KOPT-K1 (cell line): ENCODE results near the gene ZDHHC8.

Source experiments
- H3K27ac ChIP-seq: fragments of 200-600 bp; sonication (generic); 2 replicates; pipeline ENCODE4 v1.5.1; 2016; ENCODE audit warnings: antibody characterized with exemption, mild to moderate bottlenecking, low read depth, low read length; ENCODE audit not compliant: poor library complexity, severe bottlenecking
- H3K36me3 ChIP-seq: fragments of 200-600 bp; sonication (generic); 2 replicates; pipeline ENCODE4 v1.5.1; 2017; ENCODE audit warnings: antibody characterized with exemption, mild to moderate bottlenecking, low read length, moderate library complexity; ENCODE audit not compliant: insufficient read depth
- H3K9me3 ChIP-seq: fragments of 200-600 bp; sonication (generic); 2 replicates; pipeline ENCODE4 v1.5.1; 2017; ENCODE audit warnings: antibody characterized with exemption, low read length, mild to moderate bottlenecking; ENCODE audit not compliant: insufficient read depth, poor library complexity, severe bottlenecking

Gene ZDHHC8

DNA sequence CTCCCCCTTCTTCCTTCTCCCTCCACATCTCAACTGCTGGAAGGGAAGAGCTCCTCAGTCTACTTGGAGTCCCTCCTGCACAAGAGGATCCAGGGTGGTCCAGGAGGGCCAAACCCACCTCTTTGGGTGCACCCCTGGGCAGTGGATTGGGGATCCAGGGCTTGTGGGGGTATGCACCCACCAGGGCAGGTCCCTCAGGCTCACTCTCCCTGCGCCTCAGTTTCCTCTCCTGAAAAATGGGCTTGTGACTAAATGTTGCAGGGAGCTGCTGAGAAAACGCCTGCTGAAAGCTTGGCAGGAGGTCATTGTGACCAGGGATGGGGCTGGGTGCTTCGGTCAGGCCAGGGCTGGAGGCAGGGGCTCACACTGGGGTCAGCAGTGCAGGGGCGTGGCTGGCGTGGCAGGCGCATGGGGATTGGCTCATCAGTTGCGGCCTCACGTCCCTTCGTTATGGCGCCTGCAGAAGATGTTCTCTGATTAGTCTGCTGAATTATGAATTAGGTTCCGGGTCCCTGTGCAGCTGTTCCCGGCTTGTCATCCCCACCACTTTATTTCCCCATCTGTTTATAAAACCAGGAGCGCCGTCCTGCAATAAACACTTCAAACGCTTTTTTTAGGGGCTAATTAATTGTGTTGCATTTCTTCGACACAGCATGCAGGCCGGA, 44.9 kb downstream of the ZDHHC8 start:
- no peak overlapping the region for H3K27ac ChIP-seq
- H3K36me3 ChIP-seq: no peaks in the 10 kb centered on the region
- no peaks in the 10 kb centered on the region for H3K9me3 ChIP-seq

DNA sequence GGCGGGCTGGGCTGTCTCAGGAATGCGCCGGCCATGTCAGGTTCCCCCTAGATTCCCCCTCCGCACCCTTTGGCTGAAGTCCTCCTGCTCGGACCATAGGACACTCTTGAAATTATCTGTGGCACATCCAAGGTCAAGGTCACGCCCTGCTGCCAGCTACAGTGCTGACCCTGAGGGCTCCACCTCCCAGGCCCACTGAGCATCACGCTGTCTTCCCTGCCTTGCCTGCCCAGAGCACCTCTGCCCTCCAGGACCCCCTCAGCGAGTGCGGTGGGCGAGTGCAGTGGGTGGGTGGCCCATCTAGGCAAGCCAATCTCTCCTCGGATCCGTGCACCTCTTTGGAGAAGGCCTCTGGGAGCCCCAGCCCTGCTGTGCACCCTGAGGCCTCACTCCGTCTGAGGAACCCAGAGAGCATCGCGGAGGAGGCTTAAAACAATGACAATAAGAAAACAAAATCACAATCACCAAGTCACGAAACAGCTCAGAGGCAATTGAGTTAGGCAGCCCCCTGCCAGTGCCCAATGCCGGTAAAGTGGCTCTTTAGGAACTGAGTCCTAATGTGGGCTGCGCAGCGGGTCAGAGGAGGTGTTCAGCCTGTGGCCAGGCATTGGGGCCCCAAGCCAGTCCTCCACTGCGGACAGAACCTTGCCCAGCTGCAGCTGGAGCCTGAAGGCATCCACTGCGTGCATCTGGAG, 45.8 kb downstream of the ZDHHC8 start:
- no peaks in the 10 kb centered on the region for H3K36me3 ChIP-seq
- no peaks in the 10 kb centered on the region for H3K9me3 ChIP-seq
- H3K27ac ChIP-seq: no peak overlapping the region

DNA sequence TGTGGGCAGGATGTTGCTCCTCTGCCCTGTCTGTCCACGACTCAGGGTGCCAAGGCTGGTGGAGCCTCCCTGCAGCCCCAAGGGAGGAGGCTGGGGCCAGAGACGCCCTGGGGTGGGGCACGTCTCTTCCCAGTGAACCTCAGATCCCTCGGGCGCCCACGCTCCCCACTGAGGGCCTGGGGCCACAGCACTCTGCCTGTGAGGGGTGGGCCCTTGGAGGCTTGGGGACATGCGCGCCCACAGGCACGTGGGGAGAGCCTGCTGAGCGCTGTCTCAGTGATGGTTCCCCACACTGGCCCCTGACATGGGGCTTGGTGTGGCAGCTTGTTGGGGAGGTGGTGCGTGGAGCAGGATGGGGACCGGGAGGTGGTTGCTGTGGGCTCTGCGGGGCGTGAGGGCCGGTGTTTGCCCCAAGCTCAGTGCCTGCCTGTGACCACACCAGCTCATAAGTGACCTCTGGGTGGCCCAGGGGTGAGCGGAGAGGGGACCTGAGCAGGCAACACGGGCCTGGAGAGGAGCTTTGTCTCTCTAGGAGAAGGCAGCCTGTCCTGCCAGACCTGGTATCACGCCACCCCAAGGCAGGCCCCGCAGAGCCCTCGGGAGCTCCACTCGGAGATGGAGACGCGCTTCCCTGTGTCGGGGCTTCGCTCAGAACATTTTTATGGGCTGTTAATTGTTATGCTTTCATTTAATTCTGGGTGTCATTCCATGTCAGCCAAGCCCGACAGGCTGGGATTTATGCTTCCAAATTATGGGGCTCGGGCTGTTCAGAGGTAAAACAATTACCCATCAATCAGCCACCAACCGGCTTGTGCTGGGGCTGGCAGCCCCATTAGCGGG, 46.7 kb downstream of the ZDHHC8 start:
- Histone ChIP-seq H3K9me3 (no peaks in the 10 kb centered on the region), H3K36me3 (no peaks in the 10 kb centered on the region), H3K27ac (no peak overlapping the region)

DNA sequence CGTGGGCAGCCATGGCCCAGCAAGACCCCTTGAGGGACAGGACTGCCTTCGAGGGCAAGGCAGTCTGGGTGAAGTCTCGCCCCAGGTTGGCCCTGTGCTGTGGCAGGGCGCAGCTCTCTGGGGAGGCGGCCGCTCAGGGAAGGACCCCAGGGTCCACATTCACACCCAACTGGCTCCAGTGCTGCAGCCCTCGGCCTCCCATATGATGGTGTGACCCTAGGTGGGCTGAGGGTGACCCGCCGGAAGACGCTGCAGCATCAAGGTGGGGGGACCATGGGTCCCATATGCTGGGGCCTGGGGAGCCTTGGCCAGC, 47.3 kb downstream of the ZDHHC8 start:
- no peak overlapping the region for H3K27ac ChIP-seq

DNA sequence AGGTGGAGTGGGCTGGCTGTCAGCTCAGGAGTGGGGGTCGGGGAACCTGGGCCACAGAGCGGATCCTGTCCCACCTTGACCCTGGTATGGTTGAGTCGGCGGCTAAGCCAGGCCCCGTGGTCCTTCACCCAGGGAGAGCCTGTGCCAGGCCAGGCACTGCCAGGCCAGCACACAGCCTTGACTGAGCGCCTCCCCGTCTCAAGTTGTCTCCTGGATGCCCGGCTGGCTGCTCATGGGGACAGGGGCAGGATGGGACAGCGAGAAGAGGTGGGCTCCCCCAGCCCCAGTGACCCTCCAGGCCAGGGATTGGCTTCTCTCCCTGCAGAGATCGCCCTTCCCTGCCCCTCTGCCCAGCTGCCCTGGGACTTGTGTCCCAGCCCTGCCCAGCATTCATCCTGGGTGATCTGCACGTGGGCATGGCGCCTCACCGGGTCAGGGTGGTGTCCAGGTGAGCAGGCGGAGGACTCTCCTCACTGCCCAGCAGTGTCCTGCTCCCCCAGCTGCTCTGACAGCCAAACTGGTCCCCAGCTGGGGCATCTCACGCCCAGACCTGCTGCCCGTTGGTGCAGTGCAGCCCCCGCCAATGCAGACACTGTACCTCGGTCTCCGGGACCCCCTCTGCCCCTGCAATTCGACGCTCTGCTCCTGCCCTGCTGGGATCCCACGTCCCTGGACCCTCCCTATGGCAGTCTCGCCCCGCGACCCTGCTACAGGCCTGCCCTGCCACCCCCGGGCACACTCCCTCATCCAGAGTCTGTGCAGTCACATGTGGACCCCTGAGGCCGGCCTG, 48.0 kb downstream of the ZDHHC8 start:
- H3K36me3 ChIP-seq: no peaks in the 10 kb centered on the region
- no peak overlapping the region for H3K27ac ChIP-seq

More for the DNA sequence above, 47.3 kb downstream of the ZDHHC8 start:
- H3K36me3 ChIP-seq: no peaks in the 10 kb centered on the region
- H3K9me3 ChIP-seq: no peaks in the 10 kb centered on the region

DNA sequence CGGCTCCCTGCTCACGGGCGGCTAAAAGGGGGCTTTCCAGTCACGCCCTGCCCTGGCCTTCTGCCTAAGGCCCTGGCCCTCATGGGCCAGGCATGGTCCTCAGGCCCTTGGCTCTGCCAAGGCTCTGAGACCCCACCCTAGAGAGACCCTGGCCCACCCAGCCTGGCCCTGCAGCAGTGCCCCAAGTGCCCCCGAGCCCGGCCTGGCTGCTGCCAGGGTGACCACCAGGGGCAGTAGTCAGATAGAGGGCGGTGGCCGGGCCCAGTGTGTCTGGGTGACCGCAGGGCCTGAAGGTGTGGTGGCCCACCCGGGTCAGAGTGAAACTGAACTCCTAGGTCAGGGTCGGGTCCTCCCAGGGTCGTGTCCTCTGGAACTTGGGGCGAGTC, 48.6 kb downstream of the ZDHHC8 start:
- H3K9me3 ChIP-seq: no peaks in the 10 kb centered on the region
- no peaks in the 10 kb centered on the region for H3K36me3 ChIP-seq
- H3K27ac ChIP-seq: no peak overlapping the region

More for the DNA sequence above, 48.0 kb downstream of the ZDHHC8 start:
- H3K9me3 ChIP-seq: no peaks in the 10 kb centered on the region

DNA sequence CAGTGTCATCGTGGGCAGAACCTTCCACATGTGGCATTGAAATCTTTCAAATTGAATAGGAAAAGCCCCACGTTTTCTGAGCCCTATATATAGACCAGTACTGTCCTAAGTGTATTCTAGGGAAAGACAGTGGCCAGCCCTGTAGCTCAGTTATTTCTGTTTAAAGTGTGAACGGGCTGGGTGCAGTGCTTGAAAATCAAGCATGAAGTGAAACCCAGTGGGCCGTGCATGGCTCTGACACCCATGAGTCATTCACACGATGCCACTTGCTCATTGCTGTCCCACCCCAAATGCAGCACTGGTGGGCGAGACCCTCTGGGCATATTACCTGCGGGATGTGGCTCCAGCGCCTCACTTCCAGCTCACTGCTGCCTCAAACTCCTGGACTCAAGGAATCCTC, 49.0 kb downstream of the ZDHHC8 start:
- no peak overlapping the region for H3K27ac ChIP-seq
- H3K36me3 ChIP-seq: no peaks in the 10 kb centered on the region
- H3K9me3 ChIP-seq: no peaks in the 10 kb centered on the region

DNA sequence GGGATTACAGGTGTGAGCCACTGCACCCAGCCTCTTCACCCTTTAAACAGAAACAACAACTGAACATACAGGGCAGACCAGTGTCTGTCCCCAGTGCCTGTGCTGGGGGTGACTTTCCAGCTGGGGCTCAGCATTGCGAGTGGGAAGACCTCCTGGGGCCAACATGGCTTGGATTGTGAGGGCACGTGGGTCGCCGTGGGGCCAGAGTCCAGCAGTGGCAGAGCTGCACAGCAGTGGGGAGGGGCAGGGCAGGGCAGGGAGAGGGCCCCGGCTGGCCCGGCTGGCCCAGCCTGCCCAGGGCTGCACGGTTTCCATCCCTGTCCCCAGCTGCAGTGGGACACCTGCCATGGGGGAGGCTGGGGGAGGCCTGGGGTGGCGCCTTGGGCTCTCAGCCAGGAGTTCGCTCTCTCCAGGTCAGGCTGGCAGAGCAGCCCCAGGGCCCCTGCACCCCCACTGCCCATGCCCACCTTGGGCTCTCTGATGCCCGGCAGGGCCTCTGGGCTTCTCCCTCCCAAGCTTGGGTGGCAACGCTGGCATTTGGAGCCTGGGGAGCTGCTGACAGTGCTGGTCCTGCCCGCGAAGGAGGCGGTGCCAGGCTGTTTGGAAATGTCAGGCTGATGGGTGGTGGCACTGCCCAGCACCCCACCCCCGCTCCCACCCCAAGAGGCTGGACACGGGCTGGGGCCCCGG, 49.7 kb downstream of the ZDHHC8 start:
- H3K36me3 ChIP-seq: no peaks in the 10 kb centered on the region
- no peaks in the 10 kb centered on the region for H3K9me3 ChIP-seq
- no peak overlapping the region for H3K27ac ChIP-seq

DNA sequence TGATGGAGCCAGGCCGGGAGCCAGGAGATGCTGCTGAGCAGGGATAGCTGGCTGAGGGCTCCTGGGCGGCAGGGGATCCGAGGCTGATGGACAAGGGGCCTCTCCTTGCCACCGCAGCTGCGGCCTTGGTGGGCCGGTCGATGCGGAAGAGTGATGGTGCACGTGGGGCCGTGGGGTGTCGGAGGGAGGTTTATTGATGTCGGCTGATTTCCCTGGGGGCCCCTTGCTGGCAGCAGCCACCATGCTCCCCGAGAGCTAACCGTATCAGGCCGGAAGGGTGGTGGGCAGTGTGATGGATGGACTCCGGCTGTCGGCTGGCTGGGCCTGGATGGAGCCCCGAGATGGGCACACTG, 50.3 kb downstream of the ZDHHC8 start:
- Histone ChIP-seq H3K9me3 (no peaks in the 10 kb centered on the region), H3K27ac (no peak overlapping the region), H3K36me3 (no peaks in the 10 kb centered on the region)

DNA sequence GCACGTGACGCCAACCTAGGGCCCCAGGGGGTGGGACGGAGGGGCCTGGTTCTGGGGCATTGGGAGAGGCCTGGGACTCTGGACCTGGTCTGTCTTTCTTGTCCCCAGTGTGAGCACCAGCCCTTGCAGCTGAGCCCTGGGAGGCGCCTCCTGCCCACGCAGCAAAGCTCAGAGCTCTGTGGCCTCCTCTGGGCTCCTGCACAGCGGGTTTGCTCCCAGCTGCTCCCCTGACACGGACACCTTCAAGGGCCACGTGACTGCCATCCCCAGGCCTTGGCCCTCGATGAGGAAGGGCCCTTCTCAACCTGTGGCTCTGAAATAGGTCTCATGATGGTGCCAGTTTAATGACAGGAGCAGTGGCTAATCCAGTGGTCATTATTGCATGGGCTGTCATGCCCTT, 50.8 kb downstream of the ZDHHC8 start:
- no peaks in the 10 kb centered on the region for H3K36me3 ChIP-seq
- no peaks in the 10 kb centered on the region for H3K9me3 ChIP-seq
- no peak overlapping the region for H3K27ac ChIP-seq

DNA sequence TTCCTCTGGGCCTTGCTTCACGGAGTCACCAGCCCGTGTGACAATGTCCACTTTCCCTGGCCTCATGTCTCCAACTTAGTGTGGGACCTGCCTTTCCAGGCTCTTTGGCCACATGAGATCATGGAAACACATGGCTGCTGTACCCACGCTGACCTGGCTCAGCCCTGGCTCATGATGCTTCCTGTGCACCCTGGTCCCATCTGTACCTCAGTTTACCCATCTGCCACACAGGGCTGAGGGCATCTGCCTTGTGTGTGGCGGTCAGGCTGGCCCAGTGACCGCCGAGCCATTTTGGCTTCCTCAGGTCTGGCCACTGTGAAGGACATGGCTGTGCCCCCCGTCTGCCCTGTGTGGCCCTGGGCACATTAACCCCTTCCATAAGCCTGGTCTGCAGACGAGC, 51.5 kb downstream of the ZDHHC8 start:
- Histone ChIP-seq H3K27ac (no peak overlapping the region), H3K9me3 (no peaks in the 10 kb centered on the region), H3K36me3 (no peaks in the 10 kb centered on the region)

DNA sequence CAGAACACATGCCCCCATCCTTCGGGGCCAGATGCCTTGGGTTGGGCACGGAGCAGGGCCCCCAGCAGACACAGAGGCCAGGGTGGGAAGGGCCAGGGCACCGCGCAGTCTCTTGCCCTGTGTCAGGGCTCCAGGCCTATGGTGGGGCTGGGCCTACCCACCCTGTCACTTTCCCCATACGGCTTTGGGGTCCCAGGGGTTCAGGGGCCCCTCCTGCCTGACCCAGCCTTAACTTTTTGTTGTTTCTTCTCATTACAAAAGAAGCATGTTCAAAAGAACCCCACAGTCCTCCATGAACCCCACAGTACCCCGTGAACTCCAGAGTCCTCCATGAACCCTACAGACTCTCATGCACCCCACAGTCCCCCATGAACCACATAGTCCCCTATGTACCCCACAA, 52.2 kb downstream of the ZDHHC8 start:
- no peaks in the 10 kb centered on the region for H3K9me3 ChIP-seq
- no peak overlapping the region for H3K27ac ChIP-seq
- H3K36me3 ChIP-seq: no peaks in the 10 kb centered on the region

DNA sequence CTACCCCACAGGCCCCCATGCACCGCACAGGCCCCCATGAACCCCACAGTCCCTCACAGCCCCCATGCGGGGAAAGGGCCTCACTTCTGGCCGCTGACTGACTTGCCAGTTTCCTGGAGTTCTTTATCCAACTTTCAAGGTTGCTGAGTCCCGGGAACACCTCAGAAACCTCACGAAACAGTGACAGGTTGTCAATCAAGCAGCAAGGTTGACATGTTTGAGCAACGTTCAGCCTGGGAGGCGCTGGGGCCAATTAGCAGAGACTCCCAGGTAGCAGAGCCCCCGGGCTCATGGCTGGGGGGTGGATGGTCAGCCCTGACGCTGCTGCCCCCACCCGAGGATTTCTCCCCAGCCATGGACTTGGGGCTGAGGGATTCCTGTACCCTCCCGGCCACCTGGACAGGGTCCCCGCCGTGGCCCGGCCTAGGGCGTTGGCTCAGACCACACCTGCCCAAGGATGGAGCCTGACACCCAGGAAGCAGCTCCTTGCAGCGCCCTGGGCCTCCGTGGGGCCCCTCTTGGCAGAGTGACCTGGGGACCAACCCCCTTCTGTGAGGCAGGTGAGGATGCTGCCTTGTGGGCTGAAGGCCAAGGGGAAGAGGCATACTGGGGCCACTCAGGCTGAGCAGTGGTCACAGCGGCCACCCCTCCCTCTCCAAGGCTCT, 53.0 kb downstream of the ZDHHC8 start:
- Histone ChIP-seq H3K27ac (no peak overlapping the region), H3K9me3 (no peaks in the 10 kb centered on the region), H3K36me3 (no peaks in the 10 kb centered on the region)

DNA sequence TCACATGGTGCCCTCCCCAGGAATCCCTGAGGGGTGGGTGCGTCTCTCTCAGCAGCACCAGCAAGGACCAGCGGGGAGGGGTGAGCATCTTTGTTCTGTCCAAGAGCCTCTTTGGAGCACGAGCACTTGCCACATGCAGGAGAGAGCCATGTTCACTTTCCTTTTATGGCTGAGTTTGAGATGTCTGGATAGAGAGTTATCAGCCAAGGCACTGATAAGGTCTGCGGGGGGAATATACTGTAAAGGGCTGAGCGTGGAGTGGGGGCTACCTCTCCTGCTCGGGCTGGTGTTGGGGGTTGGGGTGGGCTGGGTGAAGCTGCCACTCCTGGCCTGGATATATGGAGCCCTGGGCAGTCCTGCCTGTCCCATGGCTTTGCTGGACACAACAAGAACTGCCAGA, 54.1 kb downstream of the ZDHHC8 start:
- Histone ChIP-seq H3K27ac (no peak overlapping the region), H3K36me3 (no peaks in the 10 kb centered on the region)

More for the DNA sequence above, 54.1 kb downstream of the ZDHHC8 start:
- H3K9me3 ChIP-seq: no peaks in the 10 kb centered on the region
